H1 (cell line): ENCODE measurements around the gene UBL5. TPM values are rescaled to one million over a fixed set of nuclear protein-coding genes. Genes with fewer than 3 reads are reported as not detected.

Experiments used
- ATF2 ChIP-seq: IDR thresholded peaks from 2 replicates; pipeline ENCODE4 v1.6.1; 2012; ENCODE audit warnings: low read length, inconsistent platforms
- EP300 ChIP-seq, 2 experiments: IDR thresholded peaks; 1 replicate in 1 of 2; 2 replicates in 1 of 2; pipeline ENCODE4 v1.6.1; 2011 to 2012; ENCODE audit warnings: low read depth in 2 of 2, low read length in 2 of 2, mild to moderate bottlenecking in 2 of 2, borderline replicate concordance in 1 of 2, inconsistent platforms in 1 of 2, moderate library complexity in 1 of 2
- EZH2 ChIP-seq: fragments of 200-600 bp; sonication (generic); IDR thresholded peaks from 2 replicates; pipeline ENCODE4 v1.7.1; 2012; ENCODE audit warnings: low read depth, mild to moderate bottlenecking, moderate library complexity, low read length, inconsistent platforms; ENCODE audit not compliant: severe bottlenecking
- GTF2F1 ChIP-seq: IDR thresholded peaks from 2 replicates; pipeline ENCODE4 v1.6.1; 2012; ENCODE audit warnings: low read depth, low read length, improper control_type of control experiment, borderline replicate concordance
- KDM1A ChIP-seq: fragments of 200-600, 300-600 bp; sonication (generic); IDR thresholded peaks from 2 replicates; pipeline ENCODE4 v1.7.1; 2016; ENCODE audit warnings: mild to moderate bottlenecking, low read length, borderline replicate concordance
- PHF8 ChIP-seq: fragments of 200-600 bp; sonication (generic); conservative IDR thresholded peaks from 2 replicates; pipeline ENCODE4 v1.7.1; 2012; ENCODE audit warnings: low read depth, mild to moderate bottlenecking, inconsistent platforms, low read length, moderate library complexity
- RBBP5 ChIP-seq: IDR thresholded peaks from 2 replicates; pipeline ENCODE4 v1.7.1; 2012; ENCODE audit warnings: low read depth, mild to moderate bottlenecking, inconsistent platforms, low read length, moderate library complexity, borderline replicate concordance
- SIRT6 ChIP-seq: IDR thresholded peaks from one replicate; pipeline ENCODE4 v1.7.1; 2012; ENCODE audit warnings: low read length, inconsistent platforms
- SRF ChIP-seq: IDR thresholded peaks from 2 replicates; pipeline ENCODE4 v1.6.1; 2011; ENCODE audit warnings: mild to moderate bottlenecking, low read depth, low read length, moderate library complexity
- TAF1 ChIP-seq: IDR thresholded peaks from 2 replicates; pipeline ENCODE4 v1.6.1; 2011; ENCODE audit warnings: mild to moderate bottlenecking, low read depth, low read length
- ZNF274 ChIP-seq: IDR thresholded peaks from 2 replicates; pipeline ENCODE4 v1.7.0; 2012; ENCODE audit warnings: low read length, borderline replicate concordance; ENCODE audit errors: extremely low read depth
- polyA plus RNA-seq, 7 experiments: library from polyadenylated mRNA; depleted of rRNA in 3 of 7; stranded (reverse) in 5 of 7; unstranded in 2 of 7; fragments of >200 nt in 5 of 7; fragments of 200-250 nt in 2 of 7; gene quantifications; 1 replicate in 5 of 7; 2 replicates in 1 of 7; 4 replicates in 1 of 7; pipeline versions ENCODE4 v1.2.1 to v1.2.3, GENCODE V29; 2011 to 2013; ENCODE audit warnings: missing spikeins in 2 of 7, mixed read lengths in 2 of 7
- total RNA-seq: library from RNA; stranded (reverse); fragmentation: NEBNext Ultra II Directional; extraction: Animal tissue kit (Norgen Biotek cat#: 25700); gene quantifications from 2 replicates; pipeline ENCODE4 v1.2.1, GENCODE V29; 2021

Gene UBL5
- total and polyA plus RNA-seq, 2 of the 8 experiments (the other 6 are each of a cell fraction or from before 2014, with no cell fraction given) = 416 to 1,209 TPM

GRCh38 chr19:9871626-9872338 lies 44.1 kb downstream of the UBL5 start (continued):
- TF ChIP-seq EP300 (IDR thresholded peaks at IDR 0.05; ENCODE audit: borderline replicate concordance in 1 of 2, low read depth in 2 of 2, low read length in 2 of 2) (no peak), EZH2 (no peak), TAF1 (no peak), ZNF274 (no peak), GTF2F1 (no peak), RBBP5 (no peak), PHF8 (no peak), SIRT6 (no peak), SRF (no peak), KDM1A (no peak), ATF2 (no peak)
